Immature natural killer cell (primary cell): ENCODE measurements around the gene H2BK1. TPM values are rescaled to one million over a fixed set of nuclear protein-coding genes. Genes with fewer than 3 reads are reported as not detected.

Experiments used
- DNase-seq, 3 donors: peaks; one replicate each; pipeline ENCODE4 v3.0.0; 2022; ENCODE audit warnings: mixed read lengths in 1 of 3
- H3K27ac Mint-ChIP-seq, 6 donors: one replicate each; pipeline ENCODE4 v1.8.0; 2020; ENCODE audit warnings: mixed read lengths in 6 of 6, mild to moderate bottlenecking in 5 of 6, inconsistent platforms in 4 of 6, moderate library complexity in 3 of 6
- H3K27me3 Mint-ChIP-seq, 3 donors: one replicate each; pipeline ENCODE4 v1.8.0; 2020 to 2021; ENCODE audit warnings: low read depth in 3 of 3, mild to moderate bottlenecking in 3 of 3, mixed read lengths in 3 of 3, moderate library complexity in 3 of 3, inconsistent platforms in 1 of 3
- H3K36me3 Mint-ChIP-seq, 3 donors: one replicate each; pipeline ENCODE4 v1.8.0; 2020; ENCODE audit warnings: mixed read lengths in 3 of 3, inconsistent platforms in 2 of 3, mild to moderate bottlenecking in 2 of 3
- H3K4me1 Mint-ChIP-seq, 2 donors: one replicate each; pipeline ENCODE4 v1.8.0; 2020; ENCODE audit warnings: inconsistent platforms in 2 of 2, mild to moderate bottlenecking in 2 of 2, mixed read lengths in 2 of 2, moderate library complexity in 1 of 2
- H3K4me3 Mint-ChIP-seq, 5 donors: one replicate each; pipeline ENCODE4 v1.8.0; 2020; ENCODE audit warnings: mild to moderate bottlenecking in 5 of 5, mixed read lengths in 5 of 5, inconsistent platforms in 3 of 5, moderate library complexity in 3 of 5
- H3K9me3 Mint-ChIP-seq, 6 donors: one replicate each; pipeline ENCODE4 v1.8.0; 2020; ENCODE audit warnings: mild to moderate bottlenecking in 6 of 6, mixed read lengths in 6 of 6, inconsistent platforms in 4 of 6, moderate library complexity in 3 of 6
- polyA plus RNA-seq, 3 donors: library from polyadenylated mRNA; unstranded; fragments of 300-500 nt; fragmentation: Illumina TruSeq; gene quantifications; one replicate each; pipeline ENCODE4 v1.2.3, GENCODE V29; 2021

Gene H2BK1
- polyA plus RNA-seq, 3 donors from 2014 or later, result not detected

- no peak overlapping the region for H3K4me3 Mint-ChIP-seq
- H3K36me3 Mint-ChIP-seq, result no peaks in the 10 kb centered on the region
- H3K27ac Mint-ChIP-seq, result peak overlapping the region in 1 of 6 donors; percentile 12
- peaks cover 4 to 13% (median 12%) of the 10 kb centered on the region in 3 donors for H3K27me3 Mint-ChIP-seq
- DNase-seq, result no peak
- H3K9me3 Mint-ChIP-seq, result no peaks in the 10 kb centered on the region
- H3K4me1 Mint-ChIP-seq, result peaks cover 22 to 31% of the 10 kb centered on the region in 2 donors
Observed at GRCh38 chr7:151242159-151243044, 32.1 kb upstream of the H2BK1 start.

- DNase-seq, result no peak
- Mint-ChIP-seq H3K27ac (no peak overlapping the region), H3K4me1 (peaks cover 25 to 34% of the 10 kb centered on the region in 2 donors), H3K27me3 (peaks cover 4 to 13% (median 10%) of the 10 kb centered on the region in 3 donors), H3K36me3 (peaks cover 0 to 3% (median 0%) of the 10 kb centered on the region in 3 donors), H3K4me3 (peak overlapping the region in 1 of 5 donors; percentile 42), H3K9me3 (no peaks in the 10 kb centered on the region)
Observed at GRCh38 chr7:151241755-151242096, 31.4 kb upstream of the H2BK1 start.

- H3K9me3 Mint-ChIP-seq, result no peaks in the 10 kb centered on the region
- peak overlapping the region in 1 of 6 donors; percentile 76 for H3K27ac Mint-ChIP-seq
- H3K4me1 Mint-ChIP-seq, result peaks cover 30 to 32% of the 10 kb centered on the region in 2 donors
- no peak for DNase-seq
- peak overlapping the region in 1 of 5 donors; percentile 42 for H3K4me3 Mint-ChIP-seq
- peaks cover 0 to 4% (median 0%) of the 10 kb centered on the region in 3 donors for H3K36me3 Mint-ChIP-seq
- peaks cover 3 to 12% (median 8%) of the 10 kb centered on the region in 3 donors for H3K27me3 Mint-ChIP-seq
Observed at GRCh38 chr7:151240942-151241754, 30.9 kb upstream of the H2BK1 start.

- Mint-ChIP-seq H3K9me3 (no peaks in the 10 kb centered on the region), H3K27me3 (peaks cover 2 to 9% (median 7%) of the 10 kb centered on the region in 3 donors), H3K4me3 (no peak overlapping the region), H3K4me1 (peaks cover 30 to 33% of the 10 kb centered on the region in 2 donors), H3K27ac (no peak overlapping the region), H3K36me3 (peaks cover 0 to 4% (median 0%) of the 10 kb centered on the region in 3 donors)
- no peak for DNase-seq
Observed at GRCh38 chr7:151240536-151240935, 30.2 kb upstream of the H2BK1 start.

GRCh38 chr7:151239837-151240459, 29.7 kb upstream of the H2BK1 start:
- H3K4me3 Mint-ChIP-seq, result no peak overlapping the region
- peak overlapping the region in 1 of 6 donors; percentile 58 for H3K27ac Mint-ChIP-seq
- peaks cover 1 to 9% (median 7%) of the 10 kb centered on the region in 3 donors for H3K27me3 Mint-ChIP-seq
- peaks cover 32 to 36% of the 10 kb centered on the region in 2 donors for H3K4me1 Mint-ChIP-seq
- DNase-seq, result no peak
- H3K9me3 Mint-ChIP-seq, result no peaks in the 10 kb centered on the region
- peaks cover 0 to 4% (median 0%) of the 10 kb centered on the region in 3 donors for H3K36me3 Mint-ChIP-seq

- DNase-seq, result no peak
- Mint-ChIP-seq H3K9me3 (no peaks in the 10 kb centered on the region), H3K4me3 (no peak overlapping the region), H3K27me3 (peaks cover 0 to 9% (median 2%) of the 10 kb centered on the region in 3 donors), H3K4me1 (peaks cover 32 to 35% of the 10 kb centered on the region in 2 donors), H3K36me3 (peaks cover 0 to 4% (median 0%) of the 10 kb centered on the region in 3 donors), H3K27ac (peak overlapping the region in 1 of 6 donors; percentile 15)
Observed at GRCh38 chr7:151238924-151239836, 28.9 kb upstream of the H2BK1 start.

- Mint-ChIP-seq H3K27me3 (peaks cover 0 to 4% (median 3%) of the 10 kb centered on the region in 3 donors), H3K4me3 (no peak overlapping the region)
Observed at GRCh38 chr7:151238190-151238810, 28.0 kb upstream of the H2BK1 start.

GRCh38 chr7:151237244-151238189, 27.2 kb upstream of the H2BK1 start:
- Mint-ChIP-seq H3K4me1 (peaks cover 32 to 33% of the 10 kb centered on the region in 2 donors), H3K9me3 (no peaks in the 10 kb centered on the region), H3K4me3 (no peak overlapping the region), H3K27me3 (peaks cover 2 to 10% (median 4%) of the 10 kb centered on the region in 3 donors), H3K27ac (peak overlapping the region in 1 of 6 donors; percentile 66), H3K36me3 (peaks cover 0 to 4% (median 0%) of the 10 kb centered on the region in 3 donors)
- no peak for DNase-seq

More at GRCh38 chr7:151238190-151238810, 28.0 kb upstream of the H2BK1 start:
- DNase-seq, result no peak
- Mint-ChIP-seq H3K4me1 (peaks cover 32 to 35% of the 10 kb centered on the region in 2 donors), H3K27ac (no peak overlapping the region), H3K36me3 (peaks cover 0 to 4% (median 0%) of the 10 kb centered on the region in 3 donors), H3K9me3 (no peaks in the 10 kb centered on the region)

GRCh38 chr7:151236406-151236805, 26.1 kb upstream of the H2BK1 start:
- H3K36me3 Mint-ChIP-seq, result peaks cover 0 to 4% (median 0%) of the 10 kb centered on the region in 3 donors
- H3K27me3 Mint-ChIP-seq, result peaks cover 2 to 16% (median 8%) of the 10 kb centered on the region in 3 donors
- no peak for DNase-seq
- H3K4me1 Mint-ChIP-seq, result peaks cover 39 to 43% of the 10 kb centered on the region in 2 donors
- H3K4me3 Mint-ChIP-seq, result no peak overlapping the region
- H3K27ac Mint-ChIP-seq, result peak overlapping the region in 4 of 6 donors; percentile 12 to 66 (median 45)
- H3K9me3 Mint-ChIP-seq, result no peaks in the 10 kb centered on the region

GRCh38 chr7:151235091-151235787, 25.0 kb upstream of the H2BK1 start:
- H3K9me3 Mint-ChIP-seq, result no peaks in the 10 kb centered on the region
- DNase-seq, result no peak
- peak overlapping the region in 2 of 5 donors; percentile 35 to 100 for H3K4me3 Mint-ChIP-seq
- H3K27ac Mint-ChIP-seq, result peak overlapping the region in 1 of 6 donors; percentile 16
- peaks cover 0 to 4% (median 0%) of the 10 kb centered on the region in 3 donors for H3K36me3 Mint-ChIP-seq
- H3K27me3 Mint-ChIP-seq, result peaks cover 2 to 16% (median 8%) of the 10 kb centered on the region in 3 donors
- H3K4me1 Mint-ChIP-seq, result peaks cover 39 to 48% of the 10 kb centered on the region in 2 donors

GRCh38 chr7:151233804-151234203, 23.5 kb upstream of the H2BK1 start:
- H3K27me3 Mint-ChIP-seq, result peaks cover 2 to 18% (median 8%) of the 10 kb centered on the region in 3 donors
- DNase-seq, result no peak

More at GRCh38 chr7:151233804-151234203, 23.5 kb upstream of the H2BK1 start:
- Mint-ChIP-seq H3K27ac (peak overlapping the region; percentile 95 to 99 (median 99)), H3K36me3 (peaks cover 0 to 4% (median 0%) of the 10 kb centered on the region in 3 donors), H3K9me3 (no peaks in the 10 kb centered on the region), H3K4me1 (peaks cover 39 to 48% of the 10 kb centered on the region in 2 donors), H3K4me3 (peak overlapping the region; percentile 99 to 100 (median 100))
